HUDEP-2 (cell line): Measurements from ENCODE around the gene EFCAB13.

Experiments
- DNase-seq, 76 experiments: peaks; one replicate each; lab custom pipeline; 2025; ENCODE audit not compliant: unreplicated experiment in 76 of 76; lab: John Stamatoyannopoulos, UW

Gene EFCAB13, protein sequence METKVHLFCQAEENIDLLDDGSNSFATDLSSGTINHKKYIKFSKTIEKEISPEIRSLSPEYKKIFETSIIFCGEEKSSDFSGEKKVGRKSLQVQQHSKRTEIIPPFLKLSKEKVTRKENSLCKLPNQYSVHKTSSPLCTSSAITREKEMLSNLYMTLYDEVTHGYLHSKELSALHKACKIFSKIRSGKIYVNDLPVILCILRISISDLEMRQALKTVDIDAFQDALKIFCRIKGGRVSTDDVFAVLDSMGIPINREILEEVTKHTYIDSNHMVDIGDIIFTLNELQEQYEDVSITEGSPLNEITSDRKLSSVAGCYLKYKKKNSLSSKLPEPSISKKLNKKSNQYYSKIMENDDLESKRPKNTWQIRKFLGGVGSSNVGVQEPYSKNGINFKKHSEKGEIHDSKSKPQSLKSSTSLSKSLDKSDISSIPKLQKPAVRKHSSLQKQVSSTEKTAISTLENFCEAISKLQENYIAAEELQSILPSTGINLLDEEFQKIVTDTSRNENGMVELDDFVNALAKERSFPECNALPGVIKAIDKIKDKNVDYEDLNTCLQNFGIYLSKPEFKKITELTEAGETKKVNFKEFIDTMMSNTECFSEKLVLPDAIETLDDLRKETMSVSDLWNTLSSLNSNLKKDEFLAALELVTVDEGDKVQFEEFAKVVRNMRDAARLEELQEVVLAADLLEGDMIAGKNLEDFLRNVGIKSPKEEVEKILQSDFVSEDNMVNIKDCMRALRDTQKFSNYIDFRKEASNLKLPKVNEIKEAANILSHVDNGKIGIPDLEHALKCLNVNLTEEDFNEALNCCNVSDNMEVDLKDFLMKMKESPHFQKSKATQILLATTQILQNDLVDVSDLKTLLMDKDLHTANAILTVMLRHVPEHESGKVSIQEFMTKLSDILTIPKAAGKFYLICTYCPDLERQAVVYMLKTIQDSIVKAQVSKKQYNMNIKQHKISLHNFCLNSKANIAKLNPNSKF

DNA sequence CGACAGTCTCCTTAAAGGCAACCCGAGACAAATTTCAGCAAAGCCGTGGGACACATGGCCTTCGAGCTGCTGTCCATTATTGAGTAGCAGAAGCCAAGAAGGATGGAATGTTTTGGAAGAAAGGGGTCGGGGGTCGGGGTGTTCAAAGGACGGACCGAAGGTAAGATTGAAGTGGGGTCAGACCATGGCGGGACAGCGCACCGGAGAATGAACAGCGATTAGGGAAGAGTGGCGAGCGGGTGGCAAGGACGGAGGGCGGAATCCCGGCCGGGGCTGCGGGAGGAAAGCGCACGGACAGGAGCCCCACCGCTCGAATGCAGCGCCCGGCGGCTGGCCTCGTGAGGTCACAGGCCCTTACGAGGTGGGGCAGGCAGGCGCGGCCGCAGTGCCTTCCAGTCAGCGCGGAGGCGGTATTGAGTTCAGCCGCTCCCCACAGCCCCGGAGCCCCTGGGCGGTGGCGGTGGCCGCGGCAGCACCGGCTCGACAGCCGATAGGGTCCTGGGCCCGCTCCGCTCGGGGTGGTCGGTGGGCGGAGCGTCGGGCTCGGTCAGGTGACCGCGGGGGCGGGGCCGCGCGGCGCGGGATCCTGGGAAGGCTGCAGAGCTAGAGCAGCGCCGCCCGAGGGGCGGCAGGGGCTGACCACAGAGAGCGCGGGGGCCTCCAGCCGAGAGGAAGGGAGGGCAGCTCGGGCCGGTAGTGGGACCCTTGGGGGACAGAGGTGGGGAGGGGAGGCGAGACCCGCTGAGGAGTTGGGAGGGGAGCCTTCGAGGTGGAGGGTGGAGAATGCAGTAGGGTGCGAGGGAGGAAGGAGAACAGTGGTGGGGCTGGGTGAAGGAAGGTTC lies at the start of gene EFCAB13:
Gene EFCAB13, plus strand, starts transcription at position 574 of the 842 bp plus-strand sequence. CDS start 4,399 bp downstream, outside the sequence.
- peak in 75 of 76 experiments; percentile 26 to 97 (median 91) for DNase-seq

- DNase-seq: no peak
Observed at GRCh38 chr17:47274319-47275069, 49.3 kb upstream of the EFCAB13 start.

GRCh38 chr17:47275245-47275984 lies 48.3 kb upstream of the EFCAB13 start:
- DNase-seq: peak in 2 of 76 experiments; percentile 18 to 21

- DNase-seq: no peak
Observed at GRCh38 chr17:47276444-47276843, 47.3 kb upstream of the EFCAB13 start.

DNA sequence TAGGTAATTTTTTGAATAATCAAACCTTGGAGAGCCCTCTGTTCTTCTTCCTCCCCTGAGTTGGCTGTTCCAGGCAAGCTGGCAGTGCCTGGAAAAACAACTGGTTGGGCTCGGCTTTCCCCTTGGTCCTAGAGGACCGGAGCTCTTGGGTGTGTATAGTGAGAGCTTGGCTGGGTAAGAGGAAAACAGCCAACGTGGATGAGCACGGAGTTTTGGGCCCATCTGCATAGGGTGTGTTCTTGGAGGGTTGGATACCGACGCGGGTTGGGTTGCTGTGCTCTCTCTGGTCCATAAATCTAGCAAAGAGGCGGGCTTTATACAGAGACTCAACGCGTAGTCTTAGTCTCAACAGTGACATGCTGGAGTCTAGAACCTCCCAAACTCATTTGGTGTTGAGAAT lies 46.9 kb upstream of the EFCAB13 start:
- no peak for DNase-seq

- no peak for DNase-seq
Observed at GRCh38 chr17:47277921-47278320, 45.8 kb upstream of the EFCAB13 start.

- DNase-seq: no peak
Observed at GRCh38 chr17:47278561-47278960, 45.2 kb upstream of the EFCAB13 start.

- no peak for DNase-seq
Observed at GRCh38 chr17:47279062-47279801, 44.5 kb upstream of the EFCAB13 start.

GRCh38 chr17:47280072-47280811 lies 43.5 kb upstream of the EFCAB13 start:
- DNase-seq: no peak

GRCh38 chr17:47281216-47281615 lies 42.5 kb upstream of the EFCAB13 start:
- no peak for DNase-seq

GRCh38 chr17:47285003-47285402 lies 38.8 kb upstream of the EFCAB13 start:
- DNase-seq: no peak

GRCh38 chr17:47286198-47286914 lies 37.4 kb upstream of the EFCAB13 start:
- no peak for DNase-seq

DNA sequence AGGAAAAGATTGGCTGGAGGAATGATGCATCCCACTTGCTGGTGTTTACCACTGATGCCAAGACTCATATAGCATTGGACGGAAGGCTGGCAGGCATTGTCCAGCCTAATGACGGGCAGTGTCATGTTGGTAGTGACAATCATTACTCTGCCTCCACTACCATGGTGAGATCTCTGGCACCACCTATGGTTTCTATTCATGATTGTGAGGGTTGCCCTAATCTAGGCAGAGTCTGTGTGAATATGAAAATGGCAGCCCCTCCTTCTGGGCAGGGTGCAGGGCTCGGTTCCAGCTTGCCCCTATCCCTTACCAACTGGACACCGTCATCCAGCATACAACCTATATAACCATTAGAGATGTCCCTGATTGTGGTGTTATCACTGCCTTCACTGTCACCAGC lies 36.7 kb upstream of the EFCAB13 start:
- no peak for DNase-seq

DNA sequence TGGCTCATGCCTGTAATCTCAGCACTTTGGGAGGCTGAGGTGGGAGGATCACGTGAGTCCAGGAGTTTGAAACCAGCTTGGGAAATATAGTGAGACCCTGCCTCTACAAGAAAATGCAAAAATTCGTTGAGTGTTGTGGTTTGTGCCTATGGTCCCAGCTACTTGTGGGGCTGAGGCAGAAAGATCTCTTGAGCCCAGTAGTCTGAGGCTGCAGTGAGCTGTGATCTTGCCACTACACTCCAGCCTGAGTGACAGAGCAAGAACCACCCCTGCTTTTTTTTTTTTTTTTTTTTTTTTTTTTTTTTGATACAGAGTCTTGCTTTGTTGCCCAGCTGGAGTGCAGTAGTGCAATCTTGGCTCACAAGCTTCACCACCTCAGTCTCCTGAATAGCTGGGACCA lies 36.1 kb upstream of the EFCAB13 start:
- peak in 7 of 76 experiments; percentile 4 to 22 (median 11) for DNase-seq

DNA sequence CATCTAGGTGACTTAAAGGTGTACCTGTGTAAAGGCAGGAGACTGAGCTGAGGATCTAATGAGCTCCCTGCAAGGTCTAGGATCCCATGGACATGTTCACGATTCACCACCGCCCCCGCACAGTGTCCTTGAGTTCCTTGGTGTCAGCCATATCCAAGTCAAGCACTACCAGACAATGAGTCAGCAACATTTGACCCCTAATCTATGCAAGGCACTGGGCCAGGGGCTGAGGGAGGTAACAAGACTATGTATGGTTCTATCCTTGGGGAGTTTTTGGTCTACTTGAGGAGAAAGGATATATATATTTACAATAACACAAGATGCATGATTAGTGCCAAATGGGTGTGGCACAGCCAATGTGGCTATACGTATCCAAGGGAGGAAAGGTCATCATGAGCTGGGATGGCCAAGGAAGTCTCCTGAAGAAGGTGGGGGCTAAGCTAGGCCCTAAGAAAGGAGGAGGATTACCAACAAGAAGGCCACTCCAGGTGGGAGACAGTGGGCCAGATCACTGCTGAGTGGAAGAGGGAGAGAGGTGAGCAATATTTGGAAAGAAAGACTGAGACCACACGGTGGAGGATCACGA lies 35.1 kb upstream of the EFCAB13 start:
- peak in 73 of 76 experiments; percentile 19 to 84 (median 61) for DNase-seq

DNA sequence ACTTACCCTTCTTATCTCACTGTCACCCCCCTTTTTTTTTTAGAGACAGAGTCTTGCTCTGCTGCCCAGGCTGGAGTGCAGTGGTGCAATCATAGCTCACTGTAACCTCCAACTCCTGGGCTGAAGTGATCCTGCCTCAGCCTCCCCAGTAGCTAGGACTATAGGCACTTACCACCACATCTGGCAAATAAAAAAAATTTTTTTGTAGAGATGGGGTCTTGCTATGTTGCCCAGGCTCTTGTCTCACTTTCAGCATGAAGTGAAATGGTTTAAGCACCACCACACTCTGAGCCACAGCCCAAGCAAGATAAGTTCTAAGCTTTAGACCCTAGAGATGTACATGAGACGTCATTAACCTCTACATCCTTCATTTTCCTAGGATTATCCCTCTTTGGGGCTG lies 34.5 kb upstream of the EFCAB13 start:
- no peak for DNase-seq

- no peak for DNase-seq
Observed at GRCh38 chr17:47290870-47291241, 32.9 kb upstream of the EFCAB13 start.
